NCI-H345 (cell line): Measurements from ENCODE around the gene PPP1R14B.

Experiments
- DNase-seq: peaks from one replicate; lab custom pipeline; 2025; lab: John Stamatoyannopoulos, UW

PPP1R14B gene

GRCh38 chr11:64281957-64282770, 35.4 kb upstream of the PPP1R14B start:
- no peak for DNase-seq

GRCh38 chr11:64278576-64279190, 31.9 kb upstream of the PPP1R14B start:
- no peak for DNase-seq

- no peak for DNase-seq
Measured at GRCh38 chr11:64276653-64277431, 30.1 kb upstream of the PPP1R14B start.

- DNase-seq = no peak
Measured at GRCh38 chr11:64275841-64276240, 29.1 kb upstream of the PPP1R14B start.

- DNase-seq = no peak
Measured at GRCh38 chr11:64275031-64275800, 28.5 kb upstream of the PPP1R14B start.

- DNase-seq = peak; percentile 99
Measured at GRCh38 chr11:64269540-64270220, 22.9 kb upstream of the PPP1R14B start.

- DNase-seq = peak; percentile 43
Measured at GRCh38 chr11:64268893-64269539, 22.3 kb upstream of the PPP1R14B start.

GRCh38 chr11:64268025-64268892, 21.5 kb upstream of the PPP1R14B start:
- DNase-seq = peak; percentile 64

- DNase-seq = peak; percentile 85
Measured at GRCh38 chr11:64267207-64267945, 20.6 kb upstream of the PPP1R14B start.

GRCh38 chr11:64266339-64266738, 19.6 kb upstream of the PPP1R14B start:
- no peak for DNase-seq

GRCh38 chr11:64265176-64266160, 18.7 kb upstream of the PPP1R14B start:
- DNase-seq = no peak

GRCh38 chr11:64264371-64264852, 17.7 kb upstream of the PPP1R14B start:
- DNase-seq = no peak

GRCh38 chr11:64263947-64264317, 17.2 kb upstream of the PPP1R14B start:
- no peak for DNase-seq

GRCh38 chr11:64263021-64263946, 16.5 kb upstream of the PPP1R14B start:
- no peak for DNase-seq

GRCh38 chr11:64262271-64263002, 15.7 kb upstream of the PPP1R14B start:
- DNase-seq = no peak

GRCh38 chr11:64261556-64262080, 14.9 kb upstream of the PPP1R14B start:
- DNase-seq = no peak
